Colonic mucosa (tissue), 4 donors: Measurements from ENCODE around the gene OPRM1. TPM values are rescaled to one million over a fixed set of nuclear protein-coding genes. Genes with fewer than 3 reads are reported as not detected.

Experiments
- DNase-seq: peaks from one replicate; pipeline ENCODE4 v3.0.0-alpha.2; 2020
- H3K27ac ChIP-seq: fragments of 200-600 bp; one replicate; pipeline ENCODE4 v1.8.0; 2021
- H3K27me3 ChIP-seq: fragments of 200-600 bp; one replicate; pipeline ENCODE4 v1.8.0; 2021
- H3K36me3 ChIP-seq: fragments of 200-600 bp; one replicate; pipeline ENCODE4 v1.8.0; 2021
- H3K4me1 ChIP-seq: fragments of 200-600 bp; one replicate; pipeline ENCODE4 v1.8.0; 2021; ENCODE audit warnings: mild to moderate bottlenecking
- H3K4me3 ChIP-seq: fragments of 200-600 bp; one replicate; pipeline ENCODE4 v1.8.0; 2021
- H3K9ac ChIP-seq, 2 donors: one replicate each; pipeline ENCODE4 v1.7.0; 2013; ENCODE audit warnings: control low read depth in 2 of 2, low read depth in 2 of 2, low read length in 2 of 2
- H3K9me3 ChIP-seq: fragments of 200-600 bp; one replicate; pipeline ENCODE4 v1.8.0; 2021
- CTCF ChIP-seq: fragments of 200-600 bp; IDR thresholded peaks from one replicate; pipeline ENCODE4 v1.8.0; 2022; ENCODE audit warnings: antibody characterized with exemption, mild to moderate bottlenecking
- intact Hi-C: fragments of 100-400 bp; cut with DNase I; formaldehyde crosslinking; loops from one replicate; pipeline ENCODE4 v1.14.1; 2022
- total RNA-seq, 2 donors: library from RNA; stranded (reverse); fragmentation: NEBNext Ultra II Directional in 1 of 2; extraction: Animal tissue kit (Norgen Biotek cat#: 25700) in 1 of 2; gene quantifications; one replicate each; pipeline ENCODE4 v1.2.1, GENCODE V29; 2021
- donor health status: healthy.
- donor health status: DM: no; HTN: no; CAD: no.
- donor health status: DM: no; HTN: no; CAD: no.

The OPRM1 gene
- total RNA-seq, 2 donors from 2014 or later, result not detected

GRCh38 chr6:154261688-154262397, 222.8 kb downstream of the OPRM1 start:
- Histone ChIP-seq H3K9ac (no peak overlapping the region), H3K36me3 (no peaks in the 10 kb centered on the region), H3K4me3 (no peak overlapping the region), H3K4me1 (no peaks in the 10 kb centered on the region), H3K27ac (no peak overlapping the region), H3K27me3 (no peaks in the 10 kb centered on the region), H3K9me3 (no peaks in the 10 kb centered on the region)
- intact Hi-C loops, result no loop called here
- DNase-seq, result no peak
- no peak for TF ChIP-seq CTCF

- DNase-seq, result no peak
- Histone ChIP-seq H3K27me3 (no peaks in the 10 kb centered on the region), H3K36me3 (no peaks in the 10 kb centered on the region), H3K4me3 (no peak overlapping the region), H3K9me3 (no peaks in the 10 kb centered on the region), H3K27ac (no peak overlapping the region), H3K9ac (no peak overlapping the region), H3K4me1 (no peaks in the 10 kb centered on the region)
- no peak for TF ChIP-seq CTCF
- intact Hi-C loops, result no loop called here
These were observed 227.6 kb downstream of the OPRM1 start for GRCh38 chr6:154266560-154267099.

- H3K27ac ChIP-seq, result no peak overlapping the region
- H3K9ac ChIP-seq, result no peak overlapping the region
- DNase-seq, result no peak
- no peaks in the 10 kb centered on the region for H3K27me3 ChIP-seq
- TF ChIP-seq CTCF, result no peak
- intact Hi-C loops, result no loop called here
- H3K9me3 ChIP-seq, result no peaks in the 10 kb centered on the region
- no peaks in the 10 kb centered on the region for H3K4me1 ChIP-seq
- H3K36me3 ChIP-seq, result no peaks in the 10 kb centered on the region
- no peak overlapping the region for H3K4me3 ChIP-seq
These were observed 228.6 kb downstream of the OPRM1 start for GRCh38 chr6:154267508-154268106.

- H3K4me1 ChIP-seq, result no peaks in the 10 kb centered on the region
- H3K9ac ChIP-seq, result no peak overlapping the region
- DNase-seq, result no peak
- no peaks in the 10 kb centered on the region for H3K9me3 ChIP-seq
- intact Hi-C loops, result no loop called here
- H3K36me3 ChIP-seq, result no peaks in the 10 kb centered on the region
- H3K4me3 ChIP-seq, result no peak overlapping the region
- H3K27me3 ChIP-seq, result no peaks in the 10 kb centered on the region
- TF ChIP-seq CTCF, result no peak
- H3K27ac ChIP-seq, result no peak overlapping the region
These were observed 229.4 kb downstream of the OPRM1 start for GRCh38 chr6:154268486-154268885.

GRCh38 chr6:154274168-154274567, 235.1 kb downstream of the OPRM1 start:
- Histone ChIP-seq H3K27me3 (no peaks in the 10 kb centered on the region), H3K36me3 (no peaks in the 10 kb centered on the region), H3K4me3 (no peak overlapping the region), H3K9me3 (no peaks in the 10 kb centered on the region), H3K27ac (no peak overlapping the region), H3K9ac (no peak overlapping the region), H3K4me1 (no peaks in the 10 kb centered on the region)
- intact Hi-C loops, result no loop called here
- TF ChIP-seq CTCF, result no peak
- no peak for DNase-seq
